Left ventricle myocardium inferior (tissue), 1 donor: ENCODE measurements around the gene CSTPP1. TPM values are rescaled to one million over a fixed set of nuclear protein-coding genes. Genes with fewer than 3 reads are reported as not detected.

ENCODE experiments used
- DNase-seq: peaks from one replicate; pipeline ENCODE4 v3.0.0-alpha.2; 2020
- H3K27ac ChIP-seq: fragments of 200-600 bp; replicated peaks from 2 replicates; pipeline ENCODE4 v1.8.0; 2021
- H3K27me3 ChIP-seq: fragments of 200-600 bp; 2 replicates; pipeline ENCODE4 v1.8.0; 2021; ENCODE audit warnings: low read depth
- H3K36me3 ChIP-seq: fragments of 200-600 bp; 2 replicates; pipeline ENCODE4 v1.8.0; 2021
- H3K4me1 ChIP-seq: fragments of 200-600 bp; 2 replicates; pipeline ENCODE4 v1.8.0; 2021
- H3K4me3 ChIP-seq: fragments of 200-600 bp; 2 replicates; pipeline ENCODE4 v1.8.0; 2021; ENCODE audit warnings: mild to moderate bottlenecking, moderate library complexity
- H3K9me3 ChIP-seq: fragments of 200-600 bp; replicated peaks from 2 replicates; pipeline ENCODE4 v1.8.0; 2021
- intact Hi-C: fragments of 100-400 bp; cut with micrococcal nuclease; formaldehyde crosslinking; loops from one replicate; pipeline ENCODE4 v1.11.0; 2022
- total RNA-seq: library from RNA; stranded (reverse); fragmentation: NEBNext Ultra II Directional; extraction: Animal tissue kit (Norgen Biotek cat#: 25700); gene quantifications from one replicate; pipeline ENCODE4 v1.2.1, GENCODE V29; 2021
- TF ChIP-seq, protein P1 (sequence below): fragments of 200-600 bp; IDR thresholded peaks from 2 replicates; pipeline ENCODE4 v1.8.0; 2021; ENCODE audit warnings: antibody characterized with exemption, mild to moderate bottlenecking, borderline replicate concordance
- donor health status: DM: no; HTN: yes; CAD: no; lungs with severe emphysema.

Gene CSTPP1
- total RNA-seq, 1 donor from 2014 or later = 12.9 TPM

DNA sequence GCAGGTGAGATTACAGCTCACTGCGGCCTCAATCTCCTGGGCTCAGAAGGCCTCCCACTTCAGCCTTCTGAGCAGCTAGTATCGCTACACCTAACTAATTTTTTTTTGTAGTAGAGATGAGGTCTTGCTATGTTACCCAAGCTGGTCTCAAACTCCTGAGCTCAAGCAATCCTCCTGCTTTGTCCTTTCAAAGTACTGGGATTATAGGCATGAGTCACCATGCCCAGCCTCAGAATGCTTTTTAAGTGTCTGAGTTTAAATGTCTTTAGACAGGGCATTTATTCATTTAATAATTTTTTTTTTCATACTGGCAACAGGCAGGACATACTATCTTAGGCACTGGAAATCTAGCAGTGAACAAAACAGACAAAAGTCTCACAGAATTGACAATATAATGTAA, 45.9 kb upstream of the CSTPP1 start:
- no peaks in the 10 kb centered on the region for H3K9me3 ChIP-seq
- no peak overlapping the region for H3K27ac ChIP-seq
- H3K4me1 ChIP-seq = peaks cover 3% of the 10 kb centered on the region
- TF ChIP-seq, protein P1, sequence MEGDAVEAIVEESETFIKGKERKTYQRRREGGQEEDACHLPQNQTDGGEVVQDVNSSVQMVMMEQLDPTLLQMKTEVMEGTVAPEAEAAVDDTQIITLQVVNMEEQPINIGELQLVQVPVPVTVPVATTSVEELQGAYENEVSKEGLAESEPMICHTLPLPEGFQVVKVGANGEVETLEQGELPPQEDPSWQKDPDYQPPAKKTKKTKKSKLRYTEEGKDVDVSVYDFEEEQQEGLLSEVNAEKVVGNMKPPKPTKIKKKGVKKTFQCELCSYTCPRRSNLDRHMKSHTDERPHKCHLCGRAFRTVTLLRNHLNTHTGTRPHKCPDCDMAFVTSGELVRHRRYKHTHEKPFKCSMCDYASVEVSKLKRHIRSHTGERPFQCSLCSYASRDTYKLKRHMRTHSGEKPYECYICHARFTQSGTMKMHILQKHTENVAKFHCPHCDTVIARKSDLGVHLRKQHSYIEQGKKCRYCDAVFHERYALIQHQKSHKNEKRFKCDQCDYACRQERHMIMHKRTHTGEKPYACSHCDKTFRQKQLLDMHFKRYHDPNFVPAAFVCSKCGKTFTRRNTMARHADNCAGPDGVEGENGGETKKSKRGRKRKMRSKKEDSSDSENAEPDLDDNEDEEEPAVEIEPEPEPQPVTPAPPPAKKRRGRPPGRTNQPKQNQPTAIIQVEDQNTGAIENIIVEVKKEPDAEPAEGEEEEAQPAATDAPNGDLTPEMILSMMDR = no peak
- no peaks in the 10 kb centered on the region for H3K27me3 ChIP-seq
- H3K4me3 ChIP-seq = no peak overlapping the region
- peaks cover 40% of the 10 kb centered on the region for H3K36me3 ChIP-seq
- no peak for DNase-seq
- intact Hi-C loops = no loop called here

DNA sequence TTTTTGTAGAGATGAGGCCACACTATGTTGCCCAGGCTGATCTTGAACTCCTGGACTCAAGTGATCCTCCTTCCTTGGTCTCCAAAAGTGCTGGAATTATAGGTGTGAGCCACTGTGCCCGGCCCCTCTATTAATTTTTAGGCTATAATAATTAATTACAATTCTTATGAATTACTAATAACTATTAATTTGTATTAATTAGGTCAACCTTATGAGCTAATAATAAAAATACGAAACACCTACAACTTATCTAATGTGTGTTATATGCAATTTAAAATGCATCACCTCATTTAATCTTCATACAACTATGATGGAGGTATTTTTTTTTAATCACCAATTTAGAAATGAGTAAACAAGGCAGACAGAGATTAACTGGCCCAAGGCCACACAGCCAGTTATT, 44.5 kb upstream of the CSTPP1 start:
- DNase-seq = no peak
- intact Hi-C loops = no loop called here
- Histone ChIP-seq H3K27me3 (no peaks in the 10 kb centered on the region), H3K4me3 (no peak overlapping the region), H3K4me1 (peaks cover 18% of the 10 kb centered on the region), H3K9me3 (no peaks in the 10 kb centered on the region), H3K36me3 (peaks cover 26% of the 10 kb centered on the region), H3K27ac (no peak overlapping the region)
- TF ChIP-seq, protein P1 = no peak

DNA sequence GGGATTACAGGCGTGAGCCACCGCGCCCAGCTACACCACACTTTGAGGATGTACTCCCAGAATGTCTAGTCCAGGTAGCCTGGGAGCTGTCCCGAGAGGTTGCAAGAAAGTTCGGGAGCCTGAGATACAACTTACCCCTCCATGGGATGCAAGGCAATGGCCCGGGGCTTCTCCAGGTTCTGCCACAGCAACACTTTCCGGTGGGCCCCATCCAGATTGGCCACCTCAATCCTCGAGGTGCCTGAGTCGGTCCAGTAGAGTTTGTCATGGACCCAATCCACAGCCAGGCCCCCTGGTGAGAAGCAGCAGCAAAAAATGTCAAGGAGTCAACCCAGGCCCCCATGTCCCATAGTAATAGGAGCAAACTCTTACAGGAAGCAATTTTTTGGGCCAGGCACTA, 43.7 kb upstream of the CSTPP1 start:
- no peak overlapping the region for H3K4me3 ChIP-seq
- intact Hi-C loops = no loop called here
- TF ChIP-seq, protein P1 = no peak
- no peak overlapping the region for H3K27ac ChIP-seq
- H3K36me3 ChIP-seq = peaks cover 21% of the 10 kb centered on the region
- no peak for DNase-seq
- no peaks in the 10 kb centered on the region for H3K9me3 ChIP-seq
- H3K27me3 ChIP-seq = no peaks in the 10 kb centered on the region
- peaks cover 18% of the 10 kb centered on the region for H3K4me1 ChIP-seq

DNA sequence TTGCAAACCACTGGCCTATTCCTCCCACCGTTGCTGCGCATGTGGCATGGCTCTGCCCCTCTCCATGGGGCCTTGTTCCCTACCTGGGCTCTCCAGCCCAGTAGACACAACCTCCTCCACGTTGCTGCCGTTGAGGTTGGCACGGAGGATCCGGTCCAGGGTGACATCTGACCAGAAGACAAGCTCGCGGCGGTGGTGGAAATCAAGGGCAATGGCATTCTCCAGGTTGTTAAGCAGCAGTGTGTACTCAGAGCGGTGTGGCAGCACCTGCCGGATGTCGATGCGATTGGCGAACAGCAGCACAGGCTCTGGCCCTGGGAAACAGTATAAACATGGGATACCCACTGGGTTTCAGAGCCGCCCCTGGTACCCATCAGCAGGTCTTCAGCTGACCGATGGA, 42.1 kb upstream of the CSTPP1 start:
- H3K4me3 ChIP-seq = no peak overlapping the region
- H3K9me3 ChIP-seq = no peaks in the 10 kb centered on the region
- DNase-seq = no peak
- intact Hi-C loops = no loop called here
- TF ChIP-seq, protein P1 = no peak
- H3K36me3 ChIP-seq = peaks cover 26% of the 10 kb centered on the region
- H3K27me3 ChIP-seq = no peaks in the 10 kb centered on the region
- H3K4me1 ChIP-seq = peaks cover 18% of the 10 kb centered on the region
- H3K27ac ChIP-seq = no peak overlapping the region

DNA sequence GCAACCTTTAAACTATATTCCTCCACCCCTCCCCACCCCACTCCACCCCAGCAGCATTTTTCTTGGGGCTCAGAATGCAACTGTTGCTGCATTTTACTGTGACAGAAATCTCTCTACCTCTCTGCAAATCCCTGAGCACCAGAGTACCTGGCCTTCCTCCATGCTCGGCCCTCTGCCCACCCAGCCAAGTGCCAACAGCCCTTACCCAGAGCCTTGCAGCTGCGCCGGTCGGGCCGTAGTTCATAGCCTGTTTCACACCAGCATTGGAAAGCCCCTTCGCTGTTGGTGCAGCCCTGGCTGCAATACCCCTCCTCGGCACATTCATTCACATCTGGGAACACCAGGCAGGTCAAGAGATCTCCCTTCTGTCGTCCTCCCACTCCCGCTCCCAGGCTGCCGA, 41.6 kb upstream of the CSTPP1 start:
- TF ChIP-seq, protein P1 = no peak
- intact Hi-C loops = no loop called here
- no peak overlapping the region for H3K27ac ChIP-seq
- no peak overlapping the region for H3K4me3 ChIP-seq
- H3K36me3 ChIP-seq = peaks cover 31% of the 10 kb centered on the region
- no peak for DNase-seq
- H3K27me3 ChIP-seq = no peaks in the 10 kb centered on the region
- no peaks in the 10 kb centered on the region for H3K9me3 ChIP-seq
- H3K4me1 ChIP-seq = peaks cover 18% of the 10 kb centered on the region

DNA sequence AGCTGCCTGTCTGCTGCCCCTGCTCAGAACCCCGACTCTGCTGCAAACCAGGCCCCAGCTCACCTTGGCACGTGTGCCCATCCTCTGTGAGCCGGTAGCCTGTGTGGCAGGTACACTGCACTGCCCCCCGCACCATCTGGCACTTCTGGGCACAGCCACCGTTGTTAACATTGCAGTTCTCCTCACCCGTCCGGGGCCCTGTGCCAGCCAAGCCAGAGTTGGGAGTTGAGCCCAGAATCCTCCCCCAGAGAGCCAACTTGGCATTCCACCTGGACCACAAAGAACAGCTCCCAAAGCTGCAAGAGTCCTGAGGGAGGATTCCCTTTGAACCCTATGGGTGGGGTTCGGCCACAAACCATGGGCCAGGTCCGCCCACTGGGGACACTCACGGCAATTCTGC, 40.7 kb upstream of the CSTPP1 start:
- H3K27me3 ChIP-seq = no peaks in the 10 kb centered on the region
- H3K27ac ChIP-seq = peak overlapping the region; percentile 66
- H3K4me3 ChIP-seq = no peak overlapping the region
- TF ChIP-seq, protein P1 = no peak
- H3K4me1 ChIP-seq = peaks cover 18% of the 10 kb centered on the region
- DNase-seq = peak; percentile 80
- H3K9me3 ChIP-seq = no peaks in the 10 kb centered on the region
- H3K36me3 ChIP-seq = peaks cover 31% of the 10 kb centered on the region
- intact Hi-C loops = no loop called here
